Measurements from ENCODE around the gene PBRM1.

GRCh38 chr3:52520716-52521487 is 164.8 kb downstream of the PBRM1 start:
- TF ChIP-seq FOSL1 (IDR thresholded peaks at IDR 0.05; ENCODE audit: insufficient read depth, low read depth, low read length) (no peak), POLR2A (IDR thresholded peaks at IDR 0.05; ENCODE audit: control extremely low read depth in 1 of 2, low read depth in 2 of 2, low read length in 2 of 2) (no peak), SIX5 (IDR thresholded peaks at IDR 0.05; ENCODE audit: low read depth, low read length) (no peak), CHD2 (IDR thresholded peaks at IDR 0.05; ENCODE audit: low read length) (no peak), CTCF (IDR thresholded peaks at IDR 0.05; ENCODE audit: control extremely low read depth in 1 of 3, insufficient read depth in 1 of 3, low read depth in 1 of 3, low read length in 3 of 3) (no peak), SUZ12 (IDR thresholded peaks at IDR 0.05; ENCODE audit: low read length) (no peak), POLR2AphosphoS5 (IDR thresholded peaks at IDR 0.05; ENCODE audit: low read depth, low read length) (no peak), RFX5 (IDR thresholded peaks at IDR 0.05; ENCODE audit: borderline replicate concordance, low read depth, low read length) (no peak), POU5F1 (IDR thresholded peaks at IDR 0.05; ENCODE audit: low read depth, low read length) (no peak), EZH2 (IDR thresholded peaks at IDR 0.05; ENCODE audit: low read depth, low read length, severe bottlenecking) (no peak), JUN (IDR thresholded peaks at IDR 0.05; ENCODE audit: low read depth, low read length) (no peak), MAX (IDR thresholded peaks at IDR 0.05) (no peak), CHD7 (IDR thresholded peaks at IDR 0.05; ENCODE audit: insufficient replicate concordance, low read length) (no peak), MAFK (IDR thresholded peaks at IDR 0.05; ENCODE audit: low read depth, low read length) (no peak)

Data from H1 (cell line).